IPS-15b (cell line): ENCODE measurements around the gene FRMPD1.

ENCODE experiments used
- H3K27me3 ChIP-seq: one replicate; pipeline ENCODE4 v1.6.1; 2013; ENCODE audit warnings: low read length; ENCODE audit not compliant: control insufficient read depth, insufficient read depth
- H3K36me3 ChIP-seq: one replicate; pipeline ENCODE4 v1.6.1; 2013; ENCODE audit warnings: low read length; ENCODE audit not compliant: control insufficient read depth, insufficient read depth
- H3K4me1 ChIP-seq: one replicate; pipeline ENCODE4 v1.6.1; 2013; ENCODE audit warnings: mild to moderate bottlenecking, low read length; ENCODE audit not compliant: control insufficient read depth, insufficient read depth
- H3K4me3 ChIP-seq: one replicate; pipeline ENCODE4 v1.5.1; 2013; ENCODE audit warnings: low read depth, low read length
- H3K9ac ChIP-seq: one replicate; pipeline ENCODE4 v1.6.1; 2013; ENCODE audit warnings: low read depth, mild to moderate bottlenecking, low read length
- H3K9me3 ChIP-seq: one replicate; pipeline ENCODE4 v1.6.1; 2013; ENCODE audit warnings: mild to moderate bottlenecking, low read length; ENCODE audit not compliant: control insufficient read depth, insufficient read depth

The FRMPD1 gene

DNA sequence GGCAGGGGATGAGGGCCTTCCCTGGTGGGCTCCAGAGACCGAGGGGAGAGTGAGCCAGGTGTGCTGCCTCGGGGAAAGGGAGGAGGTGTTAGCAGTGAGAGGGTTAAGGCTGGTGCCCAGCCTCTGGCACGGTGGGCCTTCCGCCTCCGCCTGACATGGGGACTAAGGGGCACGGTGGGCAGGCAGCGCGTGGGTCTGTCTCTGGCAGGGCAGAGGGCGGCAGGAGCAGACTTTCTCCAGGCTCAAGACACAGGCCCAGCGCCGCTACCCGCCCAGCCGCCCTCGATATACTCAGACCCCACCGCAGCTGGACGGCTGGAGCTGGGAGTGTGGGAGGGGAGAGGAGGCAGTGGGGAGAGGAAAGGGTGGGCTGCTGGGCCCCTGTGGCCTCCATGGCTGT is 14.9 kb upstream of the FRMPD1 start:
- H3K4me3 ChIP-seq = no peak overlapping the region
- no peaks in the 10 kb centered on the region for H3K36me3 ChIP-seq
- no peaks in the 10 kb centered on the region for H3K4me1 ChIP-seq
- H3K9ac ChIP-seq = no peak overlapping the region
- no peaks in the 10 kb centered on the region for H3K27me3 ChIP-seq
- no peaks in the 10 kb centered on the region for H3K9me3 ChIP-seq

- H3K36me3 ChIP-seq = no peaks in the 10 kb centered on the region
- H3K4me3 ChIP-seq = no peak overlapping the region
- H3K4me1 ChIP-seq = no peaks in the 10 kb centered on the region
- H3K9ac ChIP-seq = no peak overlapping the region
- H3K27me3 ChIP-seq = no peaks in the 10 kb centered on the region
- no peaks in the 10 kb centered on the region for H3K9me3 ChIP-seq
Measured at GRCh38 chr9:37636511-37637448, 14.0 kb upstream of the FRMPD1 start.

- Histone ChIP-seq H3K9ac (no peak overlapping the region), H3K4me1 (no peaks in the 10 kb centered on the region), H3K9me3 (no peaks in the 10 kb centered on the region), H3K27me3 (peaks cover 4% of the 10 kb centered on the region), H3K36me3 (no peaks in the 10 kb centered on the region), H3K4me3 (no peak overlapping the region)
Measured at GRCh38 chr9:37639109-37639762, 11.5 kb upstream of the FRMPD1 start.

GRCh38 chr9:37639841-37640240 is 10.9 kb upstream of the FRMPD1 start:
- no peaks in the 10 kb centered on the region for H3K4me1 ChIP-seq

DNA sequence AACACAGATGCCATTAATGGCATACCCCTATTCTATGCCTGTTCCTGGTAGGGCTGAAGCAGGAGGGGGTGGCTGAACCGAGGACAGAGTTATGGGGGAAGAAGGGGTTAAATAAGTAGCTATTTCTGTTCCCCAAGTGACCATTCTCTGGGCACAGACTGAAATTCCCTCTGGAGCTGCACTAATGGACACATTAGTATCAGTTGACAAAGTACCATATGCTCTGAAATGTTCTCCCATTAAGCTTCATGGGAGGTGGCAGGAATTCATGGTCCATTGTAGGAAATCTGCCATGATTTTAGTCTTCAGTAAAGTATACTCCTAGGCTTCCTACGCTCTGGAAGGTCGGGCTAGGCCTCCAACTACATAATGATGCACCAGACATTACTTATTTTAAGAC is 10.5 kb upstream of the FRMPD1 start:
- H3K4me1 ChIP-seq = no peaks in the 10 kb centered on the region
- H3K9me3 ChIP-seq = no peaks in the 10 kb centered on the region
- H3K4me3 ChIP-seq = no peak overlapping the region
- no peaks in the 10 kb centered on the region for H3K36me3 ChIP-seq
- no peak overlapping the region for H3K9ac ChIP-seq
- H3K27me3 ChIP-seq = peaks cover 6% of the 10 kb centered on the region

More at GRCh38 chr9:37639841-37640240, 10.9 kb upstream of the FRMPD1 start:
- Histone ChIP-seq H3K36me3 (no peaks in the 10 kb centered on the region), H3K27me3 (peaks cover 4% of the 10 kb centered on the region), H3K4me3 (no peak overlapping the region), H3K9ac (no peak overlapping the region), H3K9me3 (no peaks in the 10 kb centered on the region)

GRCh38 chr9:37641331-37641730 is 9.4 kb upstream of the FRMPD1 start:
- Histone ChIP-seq H3K9ac (no peak overlapping the region), H3K36me3 (no peaks in the 10 kb centered on the region), H3K4me3 (no peak overlapping the region), H3K27me3 (peaks cover 17% of the 10 kb centered on the region), H3K9me3 (no peaks in the 10 kb centered on the region), H3K4me1 (no peaks in the 10 kb centered on the region)

DNA sequence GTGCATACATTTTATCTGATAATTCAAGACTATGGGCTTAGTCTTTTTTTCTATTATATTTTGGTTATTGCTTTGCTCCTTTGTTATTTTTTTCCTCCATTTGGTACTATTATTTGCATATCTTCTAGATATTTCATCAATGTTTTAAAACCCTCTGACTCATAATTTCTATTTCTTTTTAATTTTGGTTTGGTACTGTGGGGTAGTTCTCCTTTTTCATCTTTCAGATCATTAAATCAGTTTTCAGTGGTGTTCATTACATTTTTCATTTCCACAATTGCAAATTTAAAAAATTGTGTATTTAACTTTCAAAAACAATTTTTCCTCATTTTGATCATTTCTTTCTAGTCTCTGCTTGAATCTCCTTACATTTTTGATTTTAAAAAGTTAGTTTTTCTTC is 7.5 kb upstream of the FRMPD1 start:
- no peak overlapping the region for H3K4me3 ChIP-seq
- H3K27me3 ChIP-seq = peaks cover 24% of the 10 kb centered on the region
- H3K9me3 ChIP-seq = no peaks in the 10 kb centered on the region
- no peaks in the 10 kb centered on the region for H3K36me3 ChIP-seq
- no peak overlapping the region for H3K9ac ChIP-seq
- no peaks in the 10 kb centered on the region for H3K4me1 ChIP-seq

DNA sequence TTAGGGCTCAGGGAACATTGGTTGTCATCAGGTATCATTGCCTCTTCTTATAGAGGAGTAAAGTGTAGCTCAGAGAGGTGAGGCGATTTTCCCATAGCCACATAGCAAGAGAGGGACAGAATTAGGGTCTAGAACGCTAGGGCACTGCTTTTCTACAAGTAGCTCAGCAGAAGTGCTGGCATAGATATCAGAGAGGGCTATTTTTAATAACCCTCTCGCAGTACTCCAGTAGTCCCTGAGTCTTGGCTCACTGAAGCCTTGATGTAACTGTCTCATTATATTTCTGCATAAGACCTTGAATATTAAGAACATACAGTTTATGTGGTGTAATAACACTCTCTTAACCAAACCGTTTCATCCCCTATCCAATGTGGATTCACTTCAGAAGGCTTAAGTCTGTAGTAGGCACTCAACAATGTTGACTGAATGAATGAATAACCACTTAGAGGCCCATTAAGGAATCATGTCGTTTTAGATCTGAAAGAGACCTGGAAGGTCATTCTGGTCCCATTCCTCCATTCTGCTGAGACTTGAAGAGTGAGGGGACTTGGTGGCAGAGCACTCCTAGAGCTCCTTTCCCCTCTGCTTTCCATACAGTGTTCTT is 4.7 kb upstream of the FRMPD1 start:
- no peaks in the 10 kb centered on the region for H3K9me3 ChIP-seq
- H3K9ac ChIP-seq = no peak overlapping the region
- H3K4me3 ChIP-seq = no peak overlapping the region
- H3K36me3 ChIP-seq = no peaks in the 10 kb centered on the region
- H3K27me3 ChIP-seq = peaks cover 49% of the 10 kb centered on the region
- no peaks in the 10 kb centered on the region for H3K4me1 ChIP-seq

- Histone ChIP-seq H3K4me1 (no peaks in the 10 kb centered on the region), H3K4me3 (peak overlapping the region; percentile 65), H3K9me3 (no peaks in the 10 kb centered on the region), H3K27me3 (peaks cover 81% of the 10 kb centered on the region), H3K9ac (no peak overlapping the region), H3K36me3 (no peaks in the 10 kb centered on the region)
Measured at GRCh38 chr9:37650299-37650872, 368 bp upstream of the FRMPD1 start.

GRCh38 chr9:37652261-37652660 is 1.5 kb downstream of the FRMPD1 start:
- no peaks in the 10 kb centered on the region for H3K9me3 ChIP-seq
- peaks cover 72% of the 10 kb centered on the region for H3K27me3 ChIP-seq
- H3K4me3 ChIP-seq = no peak overlapping the region
- no peaks in the 10 kb centered on the region for H3K36me3 ChIP-seq
- H3K9ac ChIP-seq = no peak overlapping the region
- H3K4me1 ChIP-seq = no peaks in the 10 kb centered on the region

DNA sequence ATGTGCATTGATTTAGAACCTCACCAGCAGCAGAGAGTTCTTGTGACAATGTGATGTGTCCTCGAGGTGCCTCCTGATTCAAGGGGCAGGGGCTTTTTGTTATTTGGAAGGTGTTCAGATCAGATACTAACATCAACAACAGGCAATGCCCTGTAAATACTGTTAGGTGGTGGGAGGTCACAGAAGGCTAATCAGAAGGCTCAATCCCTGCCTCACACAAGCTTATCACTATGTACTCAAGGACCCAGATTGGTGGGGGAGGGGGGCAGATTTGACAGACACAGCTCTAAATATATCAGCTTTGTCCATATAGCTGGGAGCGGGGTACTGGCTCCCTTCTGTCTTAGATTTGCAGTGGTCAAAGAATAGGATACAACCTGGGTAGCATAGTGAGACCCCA is 2.6 kb downstream of the FRMPD1 start:
- H3K4me3 ChIP-seq = no peak overlapping the region
- peaks cover 62% of the 10 kb centered on the region for H3K27me3 ChIP-seq

More for the DNA sequence above, 2.6 kb downstream of the FRMPD1 start:
- no peak overlapping the region for H3K9ac ChIP-seq
- no peaks in the 10 kb centered on the region for H3K9me3 ChIP-seq
- H3K36me3 ChIP-seq = no peaks in the 10 kb centered on the region
- H3K4me1 ChIP-seq = no peaks in the 10 kb centered on the region
